RWPE1 (cell line): Measurements from ENCODE around the gene TP53AIP1.

Source experiments
- CTCF ChIA-PET: fragments of 350-600 bp; sonication (Branson Sonifier 250); formaldehyde crosslinking; extraction: SDS; loops from one replicate; lab custom pipeline; 2021; lab: Yijun Ruan, JAX
- POLR2A ChIA-PET: fragments of 400-600 bp; formaldehyde crosslinking; extraction: SDS; loops from one replicate; lab custom pipeline; 2020; ENCODE audit warnings: antibody characterized with exemption; ENCODE audit not compliant: low non-redundant PET; lab: Yijun Ruan, JAX
- DNase-seq: peaks from one replicate; pipeline ENCODE4 v3.0.0; 2012; ENCODE audit warnings: low spot score
- H3K27ac ChIP-seq: fragments of 450-650 bp; 2 replicates; pipeline ENCODE4 v1.5.1; 2017
- CTCF ChIP-seq: fragments of 450-650 bp; conservative IDR thresholded peaks from 2 replicates; pipeline ENCODE4 v1.5.1; 2017; ENCODE audit warnings: low read depth, mild to moderate bottlenecking

TP53AIP1 gene

GRCh38 chr11:128942817-128943427, at the start of gene TP53AIP1:
TSS of gene TP53AIP1 (minus strand) at chr11:128942871. CDS start at chr11:128937818, 5,053 bp downstream.
- ChIA-PET CTCF (interaction anchor here (1.0 kb wide), 1 partner anchor 1488 kb away, joined by 3 read pairs; no protein-coding TSS in a partner anchor), POLR2A (no interaction called here)
- no peak for DNase-seq
- no peak for TF ChIP-seq CTCF
- H3K27ac ChIP-seq = peak within 1 kb of the TSS; percentile 93

- no peak for DNase-seq
- TF ChIP-seq CTCF = no peak
- H3K27ac ChIP-seq = no peak overlapping the region
- ChIA-PET CTCF (interaction anchor here (0.6 kb wide), 1 partner anchor 508 kb away, joined by 3 read pairs; no protein-coding TSS in a partner anchor), POLR2A (no interaction called here)
Observed at GRCh38 chr11:128988242-128988970, 45.7 kb upstream of the TP53AIP1 start.

GRCh38 chr11:128985880-128986279, 43.2 kb upstream of the TP53AIP1 start:
- POLR2A ChIA-PET = no interaction called here
- CTCF ChIA-PET = interaction anchor here (0.6 kb wide), 1 partner anchor 9 kb away, joined by 3 read pairs; no protein-coding TSS in a partner anchor
- no peak overlapping the region for H3K27ac ChIP-seq
- no peak for DNase-seq
- TF ChIP-seq CTCF = no peak

GRCh38 chr11:128983023-128983422, 40.4 kb upstream of the TP53AIP1 start:
- no peak overlapping the region for H3K27ac ChIP-seq
- POLR2A ChIA-PET = no interaction called here
- no peak for DNase-seq
- CTCF ChIA-PET = no interaction called here
- TF ChIP-seq CTCF = no peak

GRCh38 chr11:128981254-128981653, 38.6 kb upstream of the TP53AIP1 start:
- TF ChIP-seq CTCF = no peak
- peak; percentile 25 for DNase-seq
- H3K27ac ChIP-seq = no peak overlapping the region
- POLR2A ChIA-PET = no interaction called here
- CTCF ChIA-PET = interaction anchor here (1.6 kb wide), 1 partner anchor 25 kb away, joined by 5 read pairs; no protein-coding TSS in a partner anchor

GRCh38 chr11:128970598-128971190, 28.0 kb upstream of the TP53AIP1 start:
- ChIA-PET CTCF (no interaction called here), POLR2A (no interaction called here)
- no peak for TF ChIP-seq CTCF
- H3K27ac ChIP-seq = no peak overlapping the region
- no peak for DNase-seq
